PFSK-1 (cell line): ENCODE data around the gene ATP11A.

Experiments used
- FOXP2 ChIP-seq: optimal IDR thresholded peaks from 2 replicates; pipeline ENCODE3; 2011; ENCODE audit warnings: borderline replicate concordance, control low read depth, inconsistent platforms; ENCODE audit not compliant: insufficient read depth; ENCODE audit errors: extremely low read length, extremely low read depth
- POLR2AphosphoS5 ChIP-seq: IDR thresholded peaks from 2 replicates; pipeline ENCODE4 v1.6.1; 2012; ENCODE audit warnings: low read depth, mild to moderate bottlenecking, control low read depth, low read length, moderate library complexity
- SIN3A ChIP-seq: IDR thresholded peaks from 2 replicates; pipeline ENCODE4 v1.6.1; 2012; ENCODE audit warnings: mild to moderate bottlenecking, low read length, moderate library complexity, borderline replicate concordance; ENCODE audit not compliant: insufficient read depth
- TAF1 ChIP-seq: IDR thresholded peaks from 2 replicates; pipeline ENCODE4 v1.6.1; 2012; ENCODE audit warnings: low read length, control low read depth, borderline replicate concordance; ENCODE audit not compliant: insufficient read depth
- TF ChIP-seq, protein P1 (sequence below), 2 experiments: IDR thresholded peaks; 2 replicates each; pipeline versions ENCODE4 v1.6.1 to v1.8.0; 2011 to 2012; ENCODE audit warnings: low read depth in 2 of 2, low read length in 2 of 2, control low read depth in 1 of 2, inconsistent platforms in 1 of 2, mild to moderate bottlenecking in 1 of 2, moderate library complexity in 1 of 2; ENCODE audit not compliant: insufficient read depth in 1 of 2

The ATP11A gene

GRCh38 chr13:112904436-112904960, 214.7 kb downstream of the ATP11A start:
- no peak for TF ChIP-seq SIN3A
- no peak for TF ChIP-seq FOXP2
- no peak for TF ChIP-seq POLR2AphosphoS5
- TF ChIP-seq, protein P1, sequence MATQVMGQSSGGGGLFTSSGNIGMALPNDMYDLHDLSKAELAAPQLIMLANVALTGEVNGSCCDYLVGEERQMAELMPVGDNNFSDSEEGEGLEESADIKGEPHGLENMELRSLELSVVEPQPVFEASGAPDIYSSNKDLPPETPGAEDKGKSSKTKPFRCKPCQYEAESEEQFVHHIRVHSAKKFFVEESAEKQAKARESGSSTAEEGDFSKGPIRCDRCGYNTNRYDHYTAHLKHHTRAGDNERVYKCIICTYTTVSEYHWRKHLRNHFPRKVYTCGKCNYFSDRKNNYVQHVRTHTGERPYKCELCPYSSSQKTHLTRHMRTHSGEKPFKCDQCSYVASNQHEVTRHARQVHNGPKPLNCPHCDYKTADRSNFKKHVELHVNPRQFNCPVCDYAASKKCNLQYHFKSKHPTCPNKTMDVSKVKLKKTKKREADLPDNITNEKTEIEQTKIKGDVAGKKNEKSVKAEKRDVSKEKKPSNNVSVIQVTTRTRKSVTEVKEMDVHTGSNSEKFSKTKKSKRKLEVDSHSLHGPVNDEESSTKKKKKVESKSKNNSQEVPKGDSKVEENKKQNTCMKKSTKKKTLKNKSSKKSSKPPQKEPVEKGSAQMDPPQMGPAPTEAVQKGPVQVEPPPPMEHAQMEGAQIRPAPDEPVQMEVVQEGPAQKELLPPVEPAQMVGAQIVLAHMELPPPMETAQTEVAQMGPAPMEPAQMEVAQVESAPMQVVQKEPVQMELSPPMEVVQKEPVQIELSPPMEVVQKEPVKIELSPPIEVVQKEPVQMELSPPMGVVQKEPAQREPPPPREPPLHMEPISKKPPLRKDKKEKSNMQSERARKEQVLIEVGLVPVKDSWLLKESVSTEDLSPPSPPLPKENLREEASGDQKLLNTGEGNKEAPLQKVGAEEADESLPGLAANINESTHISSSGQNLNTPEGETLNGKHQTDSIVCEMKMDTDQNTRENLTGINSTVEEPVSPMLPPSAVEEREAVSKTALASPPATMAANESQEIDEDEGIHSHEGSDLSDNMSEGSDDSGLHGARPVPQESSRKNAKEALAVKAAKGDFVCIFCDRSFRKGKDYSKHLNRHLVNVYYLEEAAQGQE (IDR thresholded peaks at IDR 0.05; ENCODE audit: insufficient read depth in 1 of 2, low read depth in 2 of 2, low read length in 2 of 2): no peak
- no peak for TF ChIP-seq TAF1

- no peak for TF ChIP-seq TAF1
- TF ChIP-seq, protein P1 (IDR thresholded peaks at IDR 0.05; ENCODE audit: insufficient read depth in 1 of 2, low read depth in 2 of 2, low read length in 2 of 2): no peak
- no peak for TF ChIP-seq FOXP2
- no peak for TF ChIP-seq SIN3A
- TF ChIP-seq POLR2AphosphoS5: no peak
These were observed 215.2 kb downstream of the ATP11A start for GRCh38 chr13:112905086-112905485.

DNA sequence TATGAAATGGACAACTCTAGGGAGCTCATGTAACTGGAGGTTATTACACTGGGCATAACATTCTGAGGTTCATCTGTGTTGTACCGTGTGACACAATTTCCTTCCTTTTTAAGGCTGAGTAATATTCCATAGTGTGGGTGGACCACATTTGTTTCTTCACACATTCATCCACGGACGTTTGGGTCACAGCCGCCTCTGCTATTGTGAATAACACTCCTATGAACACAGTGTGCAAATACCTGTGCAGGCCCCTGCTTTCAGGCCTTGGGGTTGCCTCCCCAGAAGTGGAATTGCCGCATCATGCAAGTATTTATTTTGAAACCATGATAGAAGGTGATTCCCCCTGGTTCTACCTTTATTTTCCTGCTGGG, 215.8 kb downstream of the ATP11A start:
- TF ChIP-seq SIN3A (no peak), TAF1 (no peak), FOXP2 (no peak), POLR2AphosphoS5 (no peak)
- TF ChIP-seq, protein P1 (IDR thresholded peaks at IDR 0.05; ENCODE audit: insufficient read depth in 1 of 2, low read depth in 2 of 2, low read length in 2 of 2): no peak

DNA sequence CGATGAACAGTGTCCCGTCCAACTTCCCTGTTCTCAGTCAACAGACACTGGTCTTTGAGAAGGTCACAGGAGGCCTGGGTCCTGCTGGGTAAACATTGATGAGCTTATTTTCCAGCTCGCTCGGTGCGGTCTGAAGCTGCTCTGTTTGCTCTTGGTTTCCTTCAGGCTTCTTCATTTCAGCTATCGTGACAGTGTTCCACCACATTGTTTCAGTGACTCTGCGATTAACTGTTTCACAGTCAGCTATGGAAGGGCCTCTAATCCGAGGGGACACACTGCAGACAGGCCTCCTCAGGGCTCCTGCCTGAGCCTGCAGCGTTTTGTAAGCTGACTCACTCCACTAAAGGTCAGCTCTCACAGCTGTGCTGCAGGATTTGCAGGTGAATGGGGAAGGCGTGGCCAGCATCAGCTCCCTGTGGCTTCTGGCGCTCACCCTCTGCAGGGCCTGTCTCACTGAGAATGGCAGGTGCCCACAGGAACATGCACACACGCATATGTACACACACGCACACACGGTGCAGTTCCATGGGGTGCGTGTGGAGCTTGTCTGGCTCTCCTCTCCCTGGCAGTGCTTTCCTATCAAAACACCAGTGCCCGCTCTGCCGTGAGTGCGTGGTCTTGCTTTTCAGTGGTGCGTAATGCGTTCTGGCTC, 216.3 kb downstream of the ATP11A start:
- no peak for TF ChIP-seq SIN3A
- no peak for TF ChIP-seq POLR2AphosphoS5
- no peak for TF ChIP-seq FOXP2
- TF ChIP-seq, protein P1 (IDR thresholded peaks at IDR 0.05; ENCODE audit: insufficient read depth in 1 of 2, low read depth in 2 of 2, low read length in 2 of 2): no peak
- TF ChIP-seq TAF1: no peak

GRCh38 chr13:112907286-112907685, 217.4 kb downstream of the ATP11A start:
- TF ChIP-seq FOXP2 (no peak), POLR2AphosphoS5 (no peak), TAF1 (no peak), SIN3A (no peak)
- TF ChIP-seq, protein P1 (IDR thresholded peaks at IDR 0.05; ENCODE audit: insufficient read depth in 1 of 2, low read depth in 2 of 2, low read length in 2 of 2): no peak
